CD4-positive, alpha-beta T cell treated with Interleukin-6 for 4 hours (primary cell): Measurements from ENCODE around the gene INPP5B.

Experiments
- DNase-seq: peaks from one replicate; pipeline ENCODE4 v3.0.0-alpha.2; 2020; ENCODE audit warnings: mixed read lengths

Gene INPP5B

GRCh38 chr1:37866491-37866890 lies 80.4 kb downstream of the INPP5B start:
- DNase-seq: no peak

- DNase-seq: no peak
These were observed 81.3 kb downstream of the INPP5B start for GRCh38 chr1:37865348-37866120.

GRCh38 chr1:37862330-37862729 lies 84.5 kb downstream of the INPP5B start:
- DNase-seq: no peak

GRCh38 chr1:37861151-37861550 lies 85.7 kb downstream of the INPP5B start:
- DNase-seq: no peak

GRCh38 chr1:37860346-37860666 lies 86.5 kb downstream of the INPP5B start:
- DNase-seq: no peak

- peak; percentile 98 for DNase-seq
These were observed 87.1 kb downstream of the INPP5B start, which contains the start of gene MTF1 for GRCh38 chr1:37859507-37860345. MTF1 (minus strand) TSS chr1:37859592; CDS start chr1:37857658, 1,934 bp downstream.

- no peak for DNase-seq
These were observed 87.8 kb downstream of the INPP5B start for GRCh38 chr1:37858931-37859506.

- no peak for DNase-seq
These were observed 92.4 kb downstream of the INPP5B start for GRCh38 chr1:37854406-37854805.

GRCh38 chr1:37853157-37853556 lies 93.7 kb downstream of the INPP5B start:
- no peak for DNase-seq

- DNase-seq: no peak
These were observed 95.1 kb downstream of the INPP5B start for GRCh38 chr1:37851782-37852210.

- no peak for DNase-seq
These were observed 95.6 kb downstream of the INPP5B start for GRCh38 chr1:37851262-37851661.

- no peak for DNase-seq
These were observed 96.4 kb downstream of the INPP5B start for GRCh38 chr1:37850352-37850955.

GRCh38 chr1:37849480-37849879 lies 97.4 kb downstream of the INPP5B start:
- DNase-seq: no peak

- DNase-seq: no peak
These were observed 100.1 kb downstream of the INPP5B start for GRCh38 chr1:37846647-37847339.

GRCh38 chr1:37845786-37846185 lies 101.1 kb downstream of the INPP5B start:
- no peak for DNase-seq

GRCh38 chr1:37845049-37845646 lies 101.7 kb downstream of the INPP5B start:
- no peak for DNase-seq

- no peak for DNase-seq
These were observed 102.3 kb downstream of the INPP5B start for GRCh38 chr1:37844536-37844935.

GRCh38 chr1:37841652-37842051 lies 105.2 kb downstream of the INPP5B start:
- DNase-seq: no peak

GRCh38 chr1:37840711-37841110 lies 106.1 kb downstream of the INPP5B start:
- no peak for DNase-seq

GRCh38 chr1:37839676-37840075 lies 107.2 kb downstream of the INPP5B start:
- DNase-seq: no peak

GRCh38 chr1:37836788-37837187 lies 110.1 kb downstream of the INPP5B start:
- DNase-seq: no peak

- DNase-seq: no peak
These were observed 115.0 kb downstream of the INPP5B start for GRCh38 chr1:37831809-37832208.
